NCI-H1930 (cell line): ENCODE results near the gene ATG4B.

Experiments
- DNase-seq, 2 experiments: peaks; one replicate each; lab custom pipeline; 2025; lab: John Stamatoyannopoulos, UW

Gene ATG4B

GRCh38 chr2:241690202-241690717, 52.8 kb downstream of the ATG4B start:
- DNase-seq, result no peak

- no peak for DNase-seq
Measured at GRCh38 chr2:241692448-241692847, 55.0 kb downstream of the ATG4B start.

GRCh38 chr2:241695651-241696050, 58.2 kb downstream of the ATG4B start:
- no peak for DNase-seq

DNA sequence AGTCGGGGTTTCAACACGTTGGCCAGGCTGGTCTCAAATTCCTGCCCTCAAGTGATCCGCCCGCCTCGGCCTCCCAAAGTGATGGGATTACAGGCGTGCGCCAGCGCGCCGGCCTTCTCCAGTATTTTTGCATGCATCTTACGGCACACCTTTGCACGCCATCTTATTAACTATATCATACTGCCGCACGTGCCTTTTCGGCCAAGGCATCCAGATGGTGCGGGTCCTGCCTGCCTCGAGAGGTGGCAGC, 63.6 kb downstream of the ATG4B start:
- no peak for DNase-seq

- DNase-seq, result peak; percentile 87 to 96
Measured at GRCh38 chr2:241701399-241702154, 64.1 kb downstream of the ATG4B start, which contains the start of gene ING5. TSS of gene ING5 (plus strand) at chr2:241702039. CDS start at chr2:241702066, 27 bp downstream.

DNA sequence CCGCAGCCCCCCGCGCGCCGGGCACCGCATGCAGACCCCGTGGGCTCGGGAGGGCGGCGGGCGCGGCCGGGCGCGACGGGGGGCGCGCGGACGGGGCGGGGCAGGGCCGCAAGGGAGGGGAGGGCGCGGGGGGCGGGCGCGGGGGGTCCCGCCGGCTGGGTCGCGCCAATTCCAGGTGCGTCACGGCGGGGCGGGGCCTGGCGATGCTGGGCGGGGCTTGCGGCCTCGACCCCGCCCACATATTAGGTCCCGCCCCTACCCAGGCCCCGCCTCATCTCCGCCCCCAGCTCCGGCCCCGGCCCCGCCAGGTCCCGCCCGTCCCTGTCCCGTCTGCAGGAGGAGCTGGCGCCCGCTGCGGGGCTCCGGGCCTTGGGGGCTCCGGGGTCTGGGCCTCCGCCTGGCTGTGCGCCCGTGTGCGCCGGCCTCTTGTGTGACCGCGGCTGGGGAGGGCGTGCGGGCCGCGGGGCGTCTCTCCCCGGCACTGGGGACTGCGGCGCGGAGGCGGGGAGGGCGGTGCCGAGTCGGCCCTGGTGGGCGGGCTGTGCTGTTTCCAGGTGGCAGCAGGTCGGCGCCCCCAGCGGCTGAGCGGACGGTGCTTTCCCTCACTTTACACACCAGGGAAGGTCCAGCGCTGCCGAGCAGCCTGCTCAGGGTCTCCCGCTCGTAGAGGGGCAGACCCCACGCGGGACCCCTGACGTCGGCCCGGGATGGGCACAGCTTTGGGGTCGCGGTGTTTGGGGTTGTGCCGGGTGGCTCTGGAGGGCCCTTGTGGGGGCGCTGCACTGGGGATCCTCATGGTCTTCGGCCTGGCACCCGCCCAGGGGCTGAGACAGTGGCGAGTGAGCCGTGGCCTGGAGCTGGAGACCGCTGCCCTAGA, 64.9 kb downstream of the ATG4B start:
- DNase-seq, result peak; percentile 76 to 84

DNA sequence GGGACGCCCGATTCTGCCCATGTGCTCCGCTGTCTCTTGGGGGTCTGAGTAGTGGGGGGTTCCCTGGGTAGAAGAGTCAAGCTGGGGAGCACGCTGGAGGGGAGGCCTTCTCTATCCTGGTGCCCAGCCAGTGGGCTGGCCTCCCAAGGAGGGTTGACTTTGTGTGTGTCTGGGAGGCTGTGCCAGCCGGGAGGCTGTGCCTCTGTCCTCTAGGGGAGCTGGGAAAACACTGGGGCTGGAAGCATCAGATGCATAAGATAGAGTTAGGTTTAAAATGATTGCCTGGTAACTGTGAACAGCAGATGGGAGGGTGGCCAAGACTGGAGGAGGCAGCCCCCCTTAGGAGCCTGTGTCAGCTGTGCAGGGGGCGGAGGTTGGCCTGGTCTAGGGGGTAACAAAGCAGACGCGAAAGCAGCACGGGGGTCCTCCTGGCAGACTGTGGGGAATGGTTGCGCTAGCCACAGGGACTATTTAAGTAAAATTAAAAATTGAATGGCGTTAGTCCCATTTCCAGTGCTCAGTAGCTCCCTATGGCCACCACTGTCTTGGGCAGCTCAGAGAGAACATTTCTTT, 65.6 kb downstream of the ATG4B start:
- DNase-seq, result no peak

GRCh38 chr2:241706537-241706936, 69.0 kb downstream of the ATG4B start:
- no peak for DNase-seq

DNA sequence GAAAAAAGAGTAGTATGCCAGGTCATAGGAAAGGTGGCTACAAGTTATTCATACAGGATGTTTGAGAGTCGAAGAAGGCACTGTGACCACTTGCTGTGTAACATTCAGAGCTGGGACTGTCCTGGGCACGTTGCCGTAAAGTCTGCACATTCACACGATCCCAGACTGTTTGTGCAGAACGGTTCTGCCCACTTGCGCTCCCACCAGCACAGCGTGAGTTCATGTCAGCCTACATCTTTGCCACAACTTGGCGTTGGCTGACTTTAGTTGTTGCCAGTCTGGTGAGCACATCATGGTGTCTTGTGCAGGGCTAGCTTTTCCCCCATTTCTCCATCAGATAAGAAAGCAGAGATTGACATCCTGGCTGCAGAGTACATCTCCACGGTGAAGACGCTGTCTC, 71.4 kb downstream of the ATG4B start:
- DNase-seq, result no peak

DNA sequence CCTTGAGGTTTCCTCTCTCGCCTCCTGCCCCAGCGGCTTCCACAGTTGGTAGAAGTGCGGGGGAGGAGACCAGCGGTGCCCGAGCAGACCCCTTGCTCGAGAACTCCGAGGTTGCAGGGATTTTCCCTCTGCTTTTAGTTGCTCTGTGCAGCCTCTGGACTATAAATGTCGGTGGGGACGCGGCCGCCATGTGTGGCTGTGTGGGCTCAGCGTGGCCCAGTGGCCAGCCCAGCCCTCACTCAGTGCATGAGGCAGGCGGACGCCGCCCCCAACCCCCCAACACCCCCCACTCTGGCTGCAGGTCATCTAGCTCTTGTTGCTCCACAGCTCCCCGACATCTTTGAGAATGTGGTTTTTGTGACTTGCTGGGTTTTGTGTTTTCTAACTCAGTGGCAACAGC, 81.6 kb downstream of the ATG4B start:
- DNase-seq, result no peak

GRCh38 chr2:241720099-241720498, 82.6 kb downstream of the ATG4B start:
- DNase-seq, result no peak

GRCh38 chr2:241720560-241720959, 83.1 kb downstream of the ATG4B start:
- DNase-seq, result no peak

GRCh38 chr2:241721852-241722251, 84.4 kb downstream of the ATG4B start:
- DNase-seq, result no peak

DNA sequence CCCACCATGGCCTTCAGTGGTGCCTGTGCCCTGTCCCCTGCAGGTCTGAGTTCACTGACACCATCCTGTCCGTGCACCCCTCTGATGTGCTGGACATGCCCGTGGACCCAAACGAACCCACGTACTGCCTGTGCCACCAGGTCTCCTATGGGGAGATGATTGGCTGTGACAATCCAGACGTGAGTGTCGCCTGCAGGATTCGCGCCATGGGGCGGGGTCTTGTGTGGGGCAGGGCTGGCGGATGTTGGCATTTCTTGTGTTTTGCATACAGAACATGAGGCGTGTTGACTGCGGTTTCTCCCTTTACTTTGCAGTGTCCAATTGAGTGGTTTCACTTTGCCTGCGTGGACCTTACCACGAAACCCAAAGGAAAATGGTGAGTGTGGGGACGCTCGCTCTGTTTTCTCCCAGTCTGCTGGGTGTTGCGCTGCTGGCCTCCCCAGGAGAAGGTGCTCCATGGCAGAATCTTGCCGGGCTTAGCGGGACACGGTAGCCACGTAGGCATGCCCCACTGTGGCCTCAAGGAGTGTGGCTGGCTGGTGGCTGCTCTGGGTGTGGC, 85.5 kb downstream of the ATG4B start:
- DNase-seq, result no peak
